RWPE2 (cell line): Measurements from ENCODE around the gene TDRD1.

Experiments
- ATAC-seq: fragments of 200-7000 bp; cut with Tn5 transposase; 3 replicates; pipeline ENCODE4 v1.9.1; 2021; ENCODE audit warnings: low read depth
- DNase-seq: peaks from one replicate; pipeline ENCODE4 v3.0.0-alpha.2; 2020; ENCODE audit warnings: low spot score
- H3K27ac ChIP-seq: fragments of 450-650 bp; 2 replicates; pipeline ENCODE4 v1.5.1; 2017; ENCODE audit warnings: mild to moderate bottlenecking; ENCODE audit not compliant: poor library complexity, severe bottlenecking
- H3K27me3 ChIP-seq: fragments of 250-450 bp; sonication (Bioruptor Pico); 2 replicates; pipeline ENCODE4 v1.5.1; 2021; ENCODE audit warnings: mild to moderate bottlenecking, moderate library complexity; ENCODE audit not compliant: insufficient read depth, poor library complexity, severe bottlenecking
- H3K36me3 ChIP-seq: fragments of 250-450 bp; sonication (Bioruptor Pico); 2 replicates; pipeline ENCODE4 v1.5.1; 2020; ENCODE audit warnings: low read depth, mild to moderate bottlenecking, moderate library complexity
- H3K4me1 ChIP-seq: fragments of 250-450 bp; sonication (Bioruptor Pico); 2 replicates; pipeline ENCODE4 v1.5.1; 2021; ENCODE audit warnings: mild to moderate bottlenecking, moderate library complexity; ENCODE audit not compliant: insufficient read depth, poor library complexity, severe bottlenecking
- H3K4me3 ChIP-seq: fragments of 250-450 bp; sonication (Bioruptor Pico); 2 replicates; pipeline ENCODE4 v1.5.1; 2021; ENCODE audit warnings: mild to moderate bottlenecking, moderate library complexity; ENCODE audit not compliant: severe bottlenecking
- H3K9me3 ChIP-seq: fragments of 250-450 bp; sonication (Bioruptor Pico); 2 replicates; pipeline ENCODE4 v1.5.1; 2021; ENCODE audit warnings: mild to moderate bottlenecking, moderate library complexity; ENCODE audit not compliant: severe bottlenecking
- TF ChIP-seq, protein P1 (sequence below): fragments of 450-650 bp; IDR thresholded peaks from one replicate; pipeline ENCODE4 v1.5.1; 2017; ENCODE audit warnings: mild to moderate bottlenecking, moderate library complexity; ENCODE audit not compliant: poor library complexity, severe bottlenecking

The TDRD1 gene

DNA sequence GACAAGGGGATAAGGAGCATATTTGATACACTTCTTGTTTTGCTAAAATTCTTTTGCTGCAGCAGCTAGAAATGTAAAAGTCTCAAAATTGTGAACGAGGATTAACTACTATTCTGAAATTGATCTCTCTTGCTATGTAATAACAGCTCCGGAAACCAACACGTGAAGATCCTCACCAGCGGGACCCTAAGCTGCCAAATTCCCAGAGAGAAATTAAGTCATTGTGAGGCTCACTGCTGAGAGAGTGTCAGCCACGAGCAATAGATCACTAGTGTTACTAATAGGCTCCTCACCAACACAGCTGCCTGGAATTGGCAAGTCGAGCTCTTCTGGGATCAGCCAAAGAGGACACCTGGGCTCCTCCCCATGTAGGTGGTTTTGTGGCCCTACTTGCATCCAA lies 54.3 kb downstream of the TDRD1 start:
- no peak for ATAC-seq
- Histone ChIP-seq H3K27me3 (no peaks in the 10 kb centered on the region), H3K36me3 (no peaks in the 10 kb centered on the region), H3K27ac (no peak overlapping the region), H3K9me3 (no peaks in the 10 kb centered on the region), H3K4me3 (no peak overlapping the region), H3K4me1 (peaks cover under 1% of the 10 kb centered on the region)
- DNase-seq: no peak
- TF ChIP-seq, protein P1, sequence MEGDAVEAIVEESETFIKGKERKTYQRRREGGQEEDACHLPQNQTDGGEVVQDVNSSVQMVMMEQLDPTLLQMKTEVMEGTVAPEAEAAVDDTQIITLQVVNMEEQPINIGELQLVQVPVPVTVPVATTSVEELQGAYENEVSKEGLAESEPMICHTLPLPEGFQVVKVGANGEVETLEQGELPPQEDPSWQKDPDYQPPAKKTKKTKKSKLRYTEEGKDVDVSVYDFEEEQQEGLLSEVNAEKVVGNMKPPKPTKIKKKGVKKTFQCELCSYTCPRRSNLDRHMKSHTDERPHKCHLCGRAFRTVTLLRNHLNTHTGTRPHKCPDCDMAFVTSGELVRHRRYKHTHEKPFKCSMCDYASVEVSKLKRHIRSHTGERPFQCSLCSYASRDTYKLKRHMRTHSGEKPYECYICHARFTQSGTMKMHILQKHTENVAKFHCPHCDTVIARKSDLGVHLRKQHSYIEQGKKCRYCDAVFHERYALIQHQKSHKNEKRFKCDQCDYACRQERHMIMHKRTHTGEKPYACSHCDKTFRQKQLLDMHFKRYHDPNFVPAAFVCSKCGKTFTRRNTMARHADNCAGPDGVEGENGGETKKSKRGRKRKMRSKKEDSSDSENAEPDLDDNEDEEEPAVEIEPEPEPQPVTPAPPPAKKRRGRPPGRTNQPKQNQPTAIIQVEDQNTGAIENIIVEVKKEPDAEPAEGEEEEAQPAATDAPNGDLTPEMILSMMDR: no peak

- DNase-seq (no peak), ATAC-seq (no peak)
- H3K4me3 ChIP-seq: no peak overlapping the region
- H3K36me3 ChIP-seq: no peaks in the 10 kb centered on the region
- TF ChIP-seq, protein P1: no peak
- H3K4me1 ChIP-seq: peaks cover 6% of the 10 kb centered on the region
- H3K27ac ChIP-seq: no peak overlapping the region
- H3K9me3 ChIP-seq: no peaks in the 10 kb centered on the region
- H3K27me3 ChIP-seq: no peaks in the 10 kb centered on the region
Observed at GRCh38 chr10:114234132-114234531, 55.0 kb downstream of the TDRD1 start.

- Histone ChIP-seq H3K9me3 (no peaks in the 10 kb centered on the region), H3K36me3 (no peaks in the 10 kb centered on the region), H3K4me1 (peaks cover 17% of the 10 kb centered on the region), H3K27me3 (no peaks in the 10 kb centered on the region), H3K27ac (no peak within 1 kb of the TSS), H3K4me3 (peak within 1 kb of the TSS; percentile 34)
- TF ChIP-seq, protein P1: peak; percentile 60
- ATAC-seq (peak; percentile 72), DNase-seq (no peak)
Observed at GRCh38 chr10:114239117-114239993, 60.2 kb downstream of the TDRD1 start, which contains the start of gene VWA2. TSS of gene VWA2 (plus strand) at chr10:114239254. CDS start at chr10:114248714, 9,460 bp downstream.

- H3K27ac ChIP-seq: no peak overlapping the region
- H3K4me3 ChIP-seq: no peak overlapping the region
- no peaks in the 10 kb centered on the region for H3K27me3 ChIP-seq
- peaks cover 23% of the 10 kb centered on the region for H3K4me1 ChIP-seq
- TF ChIP-seq, protein P1: no peak
- no peaks in the 10 kb centered on the region for H3K9me3 ChIP-seq
- no peak for ATAC-seq
- no peak for DNase-seq
- no peaks in the 10 kb centered on the region for H3K36me3 ChIP-seq
Observed at GRCh38 chr10:114239994-114240345, 60.8 kb downstream of the TDRD1 start.

GRCh38 chr10:114242235-114242634 lies 63.1 kb downstream of the TDRD1 start:
- TF ChIP-seq, protein P1: no peak
- ATAC-seq: no peak

More at GRCh38 chr10:114242235-114242634, 63.1 kb downstream of the TDRD1 start:
- Histone ChIP-seq H3K4me1 (peaks cover 43% of the 10 kb centered on the region), H3K4me3 (no peak overlapping the region), H3K36me3 (no peaks in the 10 kb centered on the region), H3K27ac (no peak overlapping the region), H3K9me3 (no peaks in the 10 kb centered on the region), H3K27me3 (no peaks in the 10 kb centered on the region)
- no peak for DNase-seq
